HL-60/S4 treated with retinoic acid at 250 ng/mL for 4 days and 3 days (cell line): ENCODE data around the gene FHDC1.
"Not testable (repeated sequence)": the region's sequence is repeated elsewhere in the genome, so short reads cannot be mapped to it uniquely, and the experiment has no call there.

Source experiments
- in situ Hi-C: fragments of 300-500 bp; cut with MboI; formaldehyde crosslinking; loops from 2 replicates; pipeline ENCODE4 v1.7.0; 2022; ENCODE audit warnings: low sequenced_read_pairs

FHDC1 gene

GRCh38 chr4:152935631-152936445, at the start of gene FHDC1:
Gene FHDC1, plus strand, starts transcription at chr4:152936323. Its CDS starts 6,735 bp downstream, at chr4:152943058.
- in situ Hi-C loops, result no loop called here

DNA sequence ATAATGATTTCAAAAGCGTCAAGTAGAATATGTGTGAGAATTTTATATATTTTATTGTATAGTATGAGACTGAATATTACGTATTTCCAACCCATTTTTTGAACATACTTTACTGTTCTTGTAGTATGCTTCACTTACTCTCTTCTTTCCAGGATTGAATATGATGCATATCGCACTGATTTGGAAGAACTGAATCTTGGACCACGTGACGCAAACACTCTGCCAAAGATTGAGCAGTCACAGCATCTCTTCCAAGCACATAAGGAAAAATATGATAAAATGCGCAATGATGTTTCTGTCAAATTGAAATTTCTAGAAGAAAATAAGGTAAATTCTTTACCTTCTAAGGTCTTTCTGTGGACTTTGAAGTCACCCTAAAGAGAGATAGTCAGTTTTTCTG, 48.1 kb upstream of the FHDC1 start:
- in situ Hi-C loops, result no loop called here

- in situ Hi-C loops, result no loop called here
Observed at GRCh38 chr4:152892974-152893373, 43.1 kb upstream of the FHDC1 start.

DNA sequence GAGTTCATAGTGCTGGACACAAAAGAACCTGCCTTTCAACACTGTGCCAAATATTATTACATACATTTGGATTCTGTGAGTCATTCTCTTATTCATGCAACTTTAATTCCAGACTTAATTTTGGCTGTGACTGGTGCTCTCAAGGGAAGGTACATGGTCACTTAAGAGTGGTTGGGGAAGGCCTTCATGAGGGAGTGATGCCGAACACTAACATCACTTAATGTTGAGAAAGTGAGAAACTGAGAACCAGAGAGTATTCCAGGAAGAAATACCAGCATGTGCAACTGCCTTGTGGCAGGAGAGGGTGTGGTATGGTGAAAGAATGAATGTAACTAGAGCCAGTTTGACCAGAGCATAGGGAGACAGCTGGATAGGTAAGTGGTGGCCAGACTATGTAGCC, 41.5 kb upstream of the FHDC1 start:
- in situ Hi-C loops, result no loop called here

GRCh38 chr4:152896811-152897210, 39.3 kb upstream of the FHDC1 start:
- in situ Hi-C loops, result no loop called here

GRCh38 chr4:152898133-152898532, 38.0 kb upstream of the FHDC1 start:
- in situ Hi-C loops, result not testable (repeated sequence)

GRCh38 chr4:152898606-152899005, 37.5 kb upstream of the FHDC1 start:
- in situ Hi-C loops, result no loop called here

DNA sequence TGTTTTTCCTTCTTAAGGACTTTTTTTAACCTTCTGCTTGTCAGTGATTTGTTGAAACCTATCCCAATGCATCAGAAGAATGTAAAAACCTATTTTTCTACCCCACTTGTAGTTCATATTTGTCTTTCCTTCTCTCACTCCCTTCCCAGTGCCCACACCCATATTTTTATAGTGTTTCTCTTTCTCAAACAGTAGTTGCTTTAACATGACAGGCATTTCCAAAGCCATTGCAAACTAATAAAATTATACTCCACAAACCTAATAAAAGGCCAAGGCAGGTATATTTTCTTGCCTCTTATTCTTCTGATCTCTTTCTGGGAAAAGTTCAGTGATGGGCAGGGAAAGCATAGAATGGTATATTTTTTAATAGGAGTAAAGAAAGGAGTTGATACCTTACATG, 35.7 kb upstream of the FHDC1 start:
- in situ Hi-C loops, result no loop called here

- in situ Hi-C loops, result no loop called here
Observed at GRCh38 chr4:152901205-152901604, 34.9 kb upstream of the FHDC1 start.

- in situ Hi-C loops, result no loop called here
Observed at GRCh38 chr4:152903658-152904057, 32.5 kb upstream of the FHDC1 start.

DNA sequence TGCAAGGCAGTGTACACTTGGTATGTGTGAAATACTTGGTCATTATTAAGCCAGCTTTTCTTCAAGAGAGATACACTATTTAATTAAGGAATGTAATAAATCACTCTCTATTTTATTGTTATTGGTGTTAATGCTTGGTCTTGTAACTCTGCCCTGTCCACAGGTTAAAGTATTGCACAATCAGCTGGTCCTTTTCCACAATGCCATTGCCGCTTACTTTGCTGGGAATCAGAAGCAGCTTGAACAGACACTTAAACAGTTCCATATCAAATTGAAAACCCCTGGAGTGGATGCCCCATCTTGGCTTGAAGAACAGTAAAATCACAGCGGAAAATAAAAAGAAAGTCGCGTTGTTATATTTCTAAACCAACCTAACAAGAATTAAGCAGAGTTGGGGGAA, 26.2 kb upstream of the FHDC1 start:
- in situ Hi-C loops, result no loop called here

GRCh38 chr4:152910521-152910920, 25.6 kb upstream of the FHDC1 start:
- in situ Hi-C loops, result no loop called here

DNA sequence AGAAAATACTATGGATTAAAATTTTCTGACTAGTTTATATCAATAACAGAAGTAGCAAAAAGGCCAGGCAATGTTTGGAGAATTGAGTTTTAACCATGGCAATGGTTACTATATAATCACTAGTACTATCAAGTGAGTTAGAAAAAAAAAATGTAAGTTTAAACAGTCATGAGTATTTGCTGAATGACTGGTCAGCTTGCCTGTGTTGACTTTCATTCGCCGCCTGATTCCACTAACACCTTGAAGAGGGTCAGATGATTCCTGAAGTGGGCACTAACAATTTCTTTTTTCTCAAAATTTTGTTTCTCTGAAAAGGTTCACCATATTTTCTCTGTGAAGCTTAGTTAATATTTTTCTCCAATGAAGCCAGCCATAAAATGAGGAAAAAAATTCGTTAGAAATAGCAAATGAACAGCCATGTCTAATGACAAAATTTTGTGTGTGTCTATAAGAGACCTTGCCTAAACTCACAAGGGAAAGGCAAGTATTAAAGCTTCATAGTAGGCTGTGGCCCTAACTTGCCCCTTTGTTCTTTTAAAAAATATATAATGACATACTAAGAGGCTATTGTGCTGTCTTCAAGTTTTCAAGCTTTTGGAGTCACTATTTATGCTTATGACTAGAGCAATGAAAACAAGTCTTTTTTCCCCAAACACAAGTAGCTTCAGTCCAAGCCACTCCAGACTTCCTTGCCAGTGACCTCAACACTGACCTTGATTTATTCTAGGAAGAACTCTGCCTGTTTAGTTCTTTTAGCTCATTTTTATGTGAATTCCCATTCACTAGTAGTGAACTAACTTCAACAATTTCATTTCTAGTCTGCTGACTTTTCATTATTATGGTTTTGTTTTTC, 18.4 kb upstream of the FHDC1 start:
- in situ Hi-C loops, result no loop called here

- in situ Hi-C loops, result no loop called here
Observed at GRCh38 chr4:152919826-152920225, 16.3 kb upstream of the FHDC1 start.

DNA sequence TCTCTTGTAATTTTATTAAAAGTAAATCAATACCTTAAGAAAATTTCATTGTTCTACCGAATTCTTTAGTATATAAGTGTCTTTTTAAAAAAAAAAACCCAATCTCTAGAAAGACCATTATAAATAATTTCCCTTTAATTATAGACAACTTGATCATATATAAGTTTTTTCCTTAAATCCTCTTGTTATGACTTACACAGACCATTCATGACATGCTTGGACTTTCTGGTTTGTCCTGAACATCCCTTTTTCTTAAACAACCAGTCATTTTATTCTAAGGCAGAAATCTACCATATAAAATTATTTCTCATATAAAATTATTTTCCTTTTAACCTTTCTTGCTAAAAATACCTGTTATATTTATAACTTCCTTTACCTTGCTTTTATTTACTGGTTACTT, 15.4 kb upstream of the FHDC1 start:
- in situ Hi-C loops, result no loop called here

DNA sequence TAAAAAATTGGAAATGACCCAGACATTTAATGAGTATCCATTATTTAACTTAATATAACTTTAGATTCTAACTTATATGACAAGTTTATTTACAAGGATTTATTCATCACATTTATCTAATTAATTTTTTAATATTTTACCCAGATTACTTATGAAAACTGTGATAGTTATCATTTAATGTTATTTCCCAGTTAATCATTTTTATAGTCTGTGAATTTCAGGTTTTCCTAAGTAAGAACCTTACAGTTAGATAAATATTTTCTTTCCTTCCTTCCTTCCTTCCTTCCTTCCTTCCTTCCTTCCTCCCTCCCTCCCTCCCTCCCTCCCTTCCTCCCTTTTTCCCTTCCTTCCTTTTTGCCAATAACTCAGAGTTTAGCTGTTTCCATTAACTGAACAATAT, 14.8 kb upstream of the FHDC1 start:
- in situ Hi-C loops, result no loop called here

- in situ Hi-C loops, result no loop called here
Observed at GRCh38 chr4:152925851-152926250, 10.3 kb upstream of the FHDC1 start.

- in situ Hi-C loops, result no loop called here
Observed at GRCh38 chr4:152926959-152927358, 9.2 kb upstream of the FHDC1 start.

DNA sequence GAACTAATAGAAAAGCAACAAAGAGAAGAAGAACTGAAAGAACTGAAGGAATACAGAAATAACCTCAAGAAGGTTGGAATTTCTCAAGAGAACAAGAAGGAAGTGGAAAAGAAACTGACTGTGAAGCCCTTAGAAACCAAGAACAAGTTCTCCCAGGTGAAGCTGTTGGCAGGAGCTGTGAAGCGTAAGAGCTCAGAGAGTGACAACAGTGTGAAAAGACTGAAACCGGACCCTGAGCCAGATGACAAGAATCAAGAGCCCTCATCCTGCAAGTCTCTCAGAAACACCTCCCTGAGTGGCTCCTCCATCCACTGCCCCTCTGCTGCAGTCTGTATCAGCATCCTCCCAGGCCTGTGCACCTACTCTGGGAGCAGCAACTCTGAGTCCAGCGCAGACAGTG, 8.4 kb upstream of the FHDC1 start:
- in situ Hi-C loops, result no loop called here

DNA sequence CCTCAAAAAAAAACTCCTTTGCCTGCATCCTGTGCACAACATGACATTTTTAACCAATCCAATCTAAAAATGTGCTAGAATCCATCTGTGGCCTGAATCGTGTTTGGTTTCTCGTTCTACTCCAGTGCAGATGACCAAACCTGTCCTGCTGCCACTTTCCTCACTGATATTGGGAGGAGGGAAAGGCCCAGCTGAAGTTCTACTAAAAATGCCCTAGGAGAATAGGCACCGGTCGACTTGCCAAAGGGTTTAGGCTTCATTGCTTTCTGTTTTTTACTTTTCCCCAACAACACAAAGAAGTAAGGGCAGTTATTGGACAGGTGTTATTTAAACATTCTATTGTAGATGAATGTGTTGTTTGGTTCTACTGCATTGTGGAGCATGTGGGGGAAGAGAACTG, 7.8 kb upstream of the FHDC1 start:
- in situ Hi-C loops, result no loop called here

DNA sequence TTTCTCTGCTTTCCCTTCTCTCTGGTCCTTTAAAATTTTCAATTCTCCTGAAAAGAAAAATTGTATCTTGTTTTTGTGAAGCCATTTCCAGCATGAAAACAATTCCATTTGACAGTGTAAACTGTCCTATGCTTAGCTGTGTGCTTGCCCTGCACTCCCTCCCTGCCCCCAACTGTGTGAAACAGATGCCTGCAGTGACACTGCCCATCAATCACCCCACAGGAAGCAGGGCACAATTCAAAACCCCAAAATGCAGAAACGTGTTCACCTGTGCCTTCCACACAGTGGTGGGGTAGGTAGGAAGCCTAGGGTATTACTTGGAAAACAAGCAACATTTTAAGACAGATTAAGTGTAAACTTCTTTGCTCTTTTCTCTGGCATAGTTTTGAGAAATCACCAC, 6.2 kb upstream of the FHDC1 start:
- in situ Hi-C loops, result no loop called here

DNA sequence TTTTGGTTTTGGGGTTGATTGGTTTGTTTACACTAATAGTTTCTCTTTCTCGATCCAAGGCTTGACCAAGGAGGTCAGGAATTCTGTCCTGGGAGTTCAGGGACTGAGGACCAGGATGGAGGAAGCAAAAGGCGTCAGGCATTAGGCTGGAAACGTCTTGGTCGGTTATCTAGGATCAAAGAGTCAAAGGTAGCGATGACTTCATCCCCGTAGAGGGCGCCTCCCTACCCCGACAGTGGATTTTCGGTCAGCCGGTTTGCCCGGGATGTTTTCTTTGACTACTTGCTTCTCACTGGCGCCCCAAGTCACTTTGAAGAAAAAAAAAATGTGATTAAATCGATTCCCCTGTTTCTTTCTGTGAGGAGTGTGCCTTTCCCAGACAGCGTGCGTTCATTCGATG, 980 bp upstream of the FHDC1 start:
- in situ Hi-C loops, result no loop called here
